Ascending aorta (tissue), 2 donors: ENCODE data around the gene CUEDC2. TPM values are rescaled to one million over a fixed set of nuclear protein-coding genes. Genes with fewer than 3 reads are reported as not detected.

Source experiments
- DNase-seq, 2 donors: peaks; one replicate each; pipeline ENCODE4 v3.0.0-alpha.2; 2019; ENCODE audit warnings: low spot score in 2 of 2
- H3K27ac ChIP-seq, 2 donors: fragments of 200-600 bp; sonication (generic); one replicate each; pipeline ENCODE4 v1.5.1; 2016 to 2017; ENCODE audit warnings: mild to moderate bottlenecking in 1 of 2
- H3K27me3 ChIP-seq: fragments of 200-600 bp; sonication (generic); one replicate; pipeline ENCODE4 v1.5.1; 2017
- H3K36me3 ChIP-seq, 2 donors: fragments of 200-600 bp; sonication (generic); one replicate each; pipeline ENCODE4 v1.5.1; 2016
- H3K4me1 ChIP-seq, 2 donors: fragments of 200-600 bp; sonication (generic); one replicate each; pipeline ENCODE4 v1.5.1; 2016 to 2017; ENCODE audit warnings: mild to moderate bottlenecking in 1 of 2
- H3K4me3 ChIP-seq, 2 donors: fragments of 200-600 bp; sonication (generic); one replicate each; pipeline ENCODE4 v1.5.1; 2016 to 2017; ENCODE audit warnings: mild to moderate bottlenecking in 1 of 2
- H3K9me3 ChIP-seq, 2 donors: fragments of 200-600 bp; sonication (generic); one replicate each; pipeline ENCODE4 v1.5.1; 2016
- intact Hi-C: fragments of 100-400 bp; cut with DNase I; formaldehyde crosslinking; loops from one replicate; pipeline ENCODE4 v1.15.1; 2023
- total RNA-seq: library from RNA; depleted of rRNA; stranded (reverse); fragments of >200 nt; gene quantifications from one replicate; pipeline ENCODE4 v1.1.0, GENCODE V29; 2016
- TF ChIP-seq, protein P1 (sequence below), 3 experiments: fragments of 200-600 bp in 2 of 3; fragments of 450-650 bp in 1 of 3; sonication (generic) in 2 of 3; IDR thresholded peaks; one replicate each; pipeline ENCODE4 v1.5.1; 2016 to 2019; ENCODE audit warnings: antibody characterized with exemption in 3 of 3, mild to moderate bottlenecking in 1 of 3, moderate library complexity in 1 of 3

CUEDC2 gene
- total RNA-seq, 1 donor from 2014 or later, result 45.1 TPM

DNA sequence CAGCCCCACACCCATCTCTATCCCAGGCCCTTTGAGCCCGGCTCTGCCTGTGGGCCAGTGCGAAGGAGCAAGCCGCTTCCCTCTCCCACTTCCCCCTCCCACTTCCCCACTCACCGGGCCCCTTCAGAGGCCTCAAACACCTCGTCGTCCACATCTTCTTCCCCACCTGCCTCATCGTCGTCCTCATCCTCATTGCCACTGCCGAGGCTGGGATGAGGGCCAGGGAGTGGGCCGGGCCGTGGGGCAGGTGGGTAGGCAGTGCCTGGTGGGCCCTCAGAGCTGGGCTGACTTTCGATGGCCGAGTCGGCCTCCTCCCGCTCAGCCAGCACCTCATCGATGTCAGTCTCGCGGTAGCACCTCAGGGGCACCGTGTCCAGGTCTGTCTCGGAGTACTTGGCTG lies 17.6 kb downstream of the CUEDC2 start:
- DNase-seq, result no peak
- TF ChIP-seq, protein P1, sequence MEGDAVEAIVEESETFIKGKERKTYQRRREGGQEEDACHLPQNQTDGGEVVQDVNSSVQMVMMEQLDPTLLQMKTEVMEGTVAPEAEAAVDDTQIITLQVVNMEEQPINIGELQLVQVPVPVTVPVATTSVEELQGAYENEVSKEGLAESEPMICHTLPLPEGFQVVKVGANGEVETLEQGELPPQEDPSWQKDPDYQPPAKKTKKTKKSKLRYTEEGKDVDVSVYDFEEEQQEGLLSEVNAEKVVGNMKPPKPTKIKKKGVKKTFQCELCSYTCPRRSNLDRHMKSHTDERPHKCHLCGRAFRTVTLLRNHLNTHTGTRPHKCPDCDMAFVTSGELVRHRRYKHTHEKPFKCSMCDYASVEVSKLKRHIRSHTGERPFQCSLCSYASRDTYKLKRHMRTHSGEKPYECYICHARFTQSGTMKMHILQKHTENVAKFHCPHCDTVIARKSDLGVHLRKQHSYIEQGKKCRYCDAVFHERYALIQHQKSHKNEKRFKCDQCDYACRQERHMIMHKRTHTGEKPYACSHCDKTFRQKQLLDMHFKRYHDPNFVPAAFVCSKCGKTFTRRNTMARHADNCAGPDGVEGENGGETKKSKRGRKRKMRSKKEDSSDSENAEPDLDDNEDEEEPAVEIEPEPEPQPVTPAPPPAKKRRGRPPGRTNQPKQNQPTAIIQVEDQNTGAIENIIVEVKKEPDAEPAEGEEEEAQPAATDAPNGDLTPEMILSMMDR (IDR thresholded peaks at IDR 0.05), result no peak

DNA sequence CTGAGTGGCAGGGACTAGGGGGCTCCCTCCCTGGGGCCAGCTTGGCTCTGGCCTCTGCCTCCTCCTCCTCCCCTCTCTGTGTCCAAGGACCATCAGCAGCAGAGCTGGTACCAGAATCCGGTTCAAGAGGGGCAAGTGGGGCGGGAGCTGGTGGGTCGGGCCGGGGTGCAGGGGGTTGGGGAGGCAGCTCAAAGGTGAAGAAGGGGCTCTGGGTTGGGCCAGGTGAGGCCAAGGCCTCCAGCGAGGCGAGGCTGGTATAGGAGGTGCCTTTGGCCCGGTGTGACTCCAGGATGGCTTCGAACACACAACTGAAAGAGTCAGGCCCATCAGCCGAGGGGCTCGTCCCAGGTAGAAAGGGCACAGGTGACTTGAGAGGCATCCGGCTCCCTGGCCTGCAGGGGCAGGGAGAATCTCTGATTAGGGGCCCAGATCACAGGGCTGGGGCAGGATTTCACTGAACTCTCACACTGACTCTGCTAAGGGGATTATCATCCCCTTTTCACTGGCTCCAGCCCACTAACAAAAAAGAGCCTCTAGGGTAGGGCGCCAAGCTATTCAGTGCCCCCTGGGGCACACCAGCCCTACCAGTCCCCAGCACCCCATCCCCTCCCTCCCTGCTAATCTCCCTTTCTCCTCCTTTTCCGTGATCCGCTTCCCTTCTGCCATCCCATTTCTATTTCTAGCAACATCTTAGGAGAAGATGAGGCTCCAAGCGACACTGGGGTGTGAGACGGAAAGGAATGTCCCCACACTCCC lies 18.4 kb downstream of the CUEDC2 start:
- Histone ChIP-seq H3K27ac (no peak overlapping the region), H3K4me3 (no peak overlapping the region), H3K4me1 (peaks cover 0 to 5% of the 10 kb centered on the region in 2 donors), H3K27me3 (peaks cover 24% of the 10 kb centered on the region), H3K9me3 (no peaks in the 10 kb centered on the region), H3K36me3 (no peaks in the 10 kb centered on the region)
- DNase-seq, result no peak
- intact Hi-C loops, result no loop called here
- TF ChIP-seq, protein P1 (IDR thresholded peaks at IDR 0.05), result no peak

More for the DNA sequence above, 17.6 kb downstream of the CUEDC2 start:
- H3K4me3 ChIP-seq, result no peak overlapping the region
- no peaks in the 10 kb centered on the region for H3K9me3 ChIP-seq
- peaks cover 6 to 9% of the 10 kb centered on the region in 2 donors for H3K4me1 ChIP-seq
- intact Hi-C loops, result no loop called here
- H3K27me3 ChIP-seq, result peaks cover 24% of the 10 kb centered on the region
- no peak overlapping the region for H3K27ac ChIP-seq
- H3K36me3 ChIP-seq, result no peaks in the 10 kb centered on the region

DNA sequence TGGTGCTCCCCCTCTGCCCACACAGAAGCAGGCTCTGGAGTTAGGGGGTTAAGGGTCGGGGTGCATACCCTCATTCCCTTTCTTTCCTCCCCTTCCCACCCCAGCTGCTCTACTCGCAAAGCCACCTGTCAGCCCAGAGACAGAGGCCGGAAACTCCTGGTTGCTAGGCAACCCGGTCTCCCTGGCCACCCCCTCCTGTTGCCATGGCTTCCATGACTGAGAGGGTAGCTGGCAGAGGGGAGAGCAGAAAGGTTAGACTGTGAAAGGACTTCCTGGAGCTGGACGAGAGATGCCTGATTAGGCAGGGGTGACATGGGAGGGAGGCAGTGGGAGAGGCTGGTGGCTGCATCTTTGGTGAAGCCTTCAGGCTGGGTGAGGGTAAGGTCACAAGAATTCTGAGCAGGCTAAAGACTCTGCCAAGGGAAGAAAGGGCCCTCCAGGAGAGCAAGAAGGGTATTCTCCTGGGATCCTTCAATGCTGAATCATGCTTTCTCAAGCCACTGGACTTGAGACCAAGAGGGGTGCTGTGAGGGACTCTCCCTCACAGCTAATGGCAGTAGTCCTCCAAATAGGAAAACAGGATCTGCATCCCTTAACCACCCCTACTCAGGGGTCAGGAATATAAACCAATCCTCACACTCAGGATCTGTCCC lies 19.2 kb downstream of the CUEDC2 start:
- no peak for DNase-seq
- no peak overlapping the region for H3K4me3 ChIP-seq
- no peak overlapping the region for H3K27ac ChIP-seq
- peaks cover 3 to 7% of the 10 kb centered on the region in 2 donors for H3K4me1 ChIP-seq
- H3K9me3 ChIP-seq, result no peaks in the 10 kb centered on the region
- intact Hi-C loops, result no loop called here
- no peaks in the 10 kb centered on the region for H3K36me3 ChIP-seq
- peaks cover 22% of the 10 kb centered on the region for H3K27me3 ChIP-seq
- TF ChIP-seq, protein P1 (IDR thresholded peaks at IDR 0.05), result no peak

DNA sequence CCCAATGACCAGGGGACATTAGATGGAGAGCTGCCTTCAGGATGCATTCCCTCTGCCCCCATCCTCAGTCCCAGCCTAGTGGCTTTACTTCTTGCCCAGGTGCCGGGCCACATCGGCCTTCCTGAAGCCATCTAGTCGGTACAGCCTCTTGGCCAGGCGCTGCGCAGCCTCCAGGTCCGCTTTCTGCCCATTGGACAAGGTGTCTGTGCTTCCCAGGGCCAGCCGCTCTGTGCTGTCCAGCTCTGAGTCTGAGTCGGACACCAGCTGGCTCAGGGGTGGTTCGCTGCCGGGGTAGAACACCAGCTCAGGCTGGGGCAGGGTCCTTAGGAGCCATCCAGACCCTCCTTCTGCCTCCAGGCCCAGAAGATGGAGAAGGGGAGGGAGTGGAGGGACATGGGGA lies 20.1 kb downstream of the CUEDC2 start:
- peaks cover 19% of the 10 kb centered on the region for H3K27me3 ChIP-seq
- H3K36me3 ChIP-seq, result no peaks in the 10 kb centered on the region
- no peak overlapping the region for H3K4me3 ChIP-seq
- peaks cover 3 to 7% of the 10 kb centered on the region in 2 donors for H3K4me1 ChIP-seq
- H3K27ac ChIP-seq, result no peak overlapping the region
- no peak for DNase-seq
- TF ChIP-seq, protein P1 (IDR thresholded peaks at IDR 0.05), result no peak
- no peaks in the 10 kb centered on the region for H3K9me3 ChIP-seq
- intact Hi-C loops, result no loop called here

DNA sequence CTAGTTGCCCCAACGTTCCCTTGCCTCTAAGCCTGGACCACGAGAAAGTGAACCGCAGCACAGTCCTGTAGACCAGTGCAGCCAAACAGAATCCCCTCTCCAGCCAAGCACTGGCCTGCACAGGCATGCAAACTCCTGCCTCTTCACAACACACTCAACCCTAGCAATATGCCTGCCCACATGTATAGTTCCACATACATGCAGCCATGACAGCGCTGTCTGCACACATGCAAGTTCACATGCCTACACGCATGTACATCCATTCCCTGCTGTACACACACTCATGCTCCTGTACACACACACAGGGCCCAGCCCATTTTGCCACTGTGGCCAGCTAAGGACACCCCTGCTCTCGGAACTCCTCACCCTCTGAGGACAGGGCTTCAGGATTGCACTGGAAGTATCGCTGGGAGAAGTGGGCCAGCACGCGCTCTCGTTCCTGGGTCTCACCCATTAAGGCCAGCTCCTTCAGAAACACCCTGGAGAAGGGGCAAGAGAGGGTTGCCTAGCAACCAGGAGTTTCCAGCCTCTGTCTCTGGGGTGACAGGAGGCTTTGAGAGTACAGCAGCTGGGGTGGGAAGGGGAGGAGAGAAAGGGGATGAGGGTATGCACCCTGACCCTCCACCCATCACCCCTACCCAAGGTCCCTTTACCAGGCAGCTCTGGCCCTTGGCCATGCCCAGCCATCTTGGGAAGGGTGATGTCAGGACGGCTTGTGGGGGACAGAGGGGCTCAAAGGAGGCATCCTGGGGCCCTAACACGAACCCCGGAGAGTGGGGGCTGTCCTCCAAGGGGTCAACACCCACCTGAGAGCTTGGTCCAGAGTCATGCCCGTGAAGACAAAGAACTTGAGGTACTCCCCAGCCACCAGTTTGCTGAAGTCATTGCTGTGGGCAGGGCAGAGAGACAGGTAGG lies 20.8 kb downstream of the CUEDC2 start:
- intact Hi-C loops, result no loop called here
- no peak for DNase-seq
- Histone ChIP-seq H3K4me3 (no peak overlapping the region), H3K4me1 (peaks cover 3 to 7% of the 10 kb centered on the region in 2 donors), H3K36me3 (no peaks in the 10 kb centered on the region), H3K27ac (no peak overlapping the region), H3K27me3 (peaks cover 16% of the 10 kb centered on the region), H3K9me3 (no peaks in the 10 kb centered on the region)
- TF ChIP-seq, protein P1 (IDR thresholded peaks at IDR 0.05), result no peak
